Endothelial cell of umbilical vein (primary cell): Measurements from ENCODE around the gene ALKBH7. TPM values are rescaled to one million over a fixed set of nuclear protein-coding genes. Genes with fewer than 3 reads are reported as not detected.
"Not testable (repeated sequence)": the region's sequence is repeated elsewhere in the genome, so short reads cannot be mapped to it uniquely, and the experiment has no call there.

Experiments used
- BruUV-seq: library from RNA; stranded (reverse); fragments of 400-500 nt; replicated peaks from 2 replicates; lab custom pipeline; 2021; lab: Mats Ljungman, UMichigan
- CTCF ChIA-PET: fragments of 300-600, 350-600 bp; sonication (Branson Sonifier 250); formaldehyde crosslinking; loops from one replicate; lab custom pipeline; 2021; ENCODE audit warnings: antibody characterized with exemption, inconsistent platforms; lab: Charles Lee
- POLR2A ChIA-PET: fragments of 300-600, 350-600 bp; sonication (Branson Sonifier 250); formaldehyde crosslinking; loops from one replicate; lab custom pipeline; 2021; ENCODE audit warnings: antibody characterized with exemption, inconsistent platforms; lab: Charles Lee
- DNase-seq: peaks from one replicate; pipeline ENCODE4 v3.0.0-alpha.2; 2011; ENCODE audit warnings: low read depth, low spot score
- FAIRE-seq: peaks from 2 replicates; lab custom pipeline; 2011; peaks lifted over from hg19 to GRCh38; lab: Jason Lieb, UNC
- H2AFZ ChIP-seq: 2 replicates; pipeline ENCODE4 v1.6.0; 2012; ENCODE audit warnings: low read depth, low read length, control low read depth, inconsistent platforms
- H3K27ac ChIP-seq: 2 replicates; pipeline ENCODE4 v1.5.1; 2011; ENCODE audit warnings: low read depth, mild to moderate bottlenecking, control low read depth, low read length, moderate library complexity; ENCODE audit not compliant: insufficient read depth
- H3K27me3 ChIP-seq, 2 experiments: 2 replicates each; pipeline versions ENCODE4 v1.6.0 to v1.6.1; 2011; ENCODE audit warnings: low read length in 2 of 2, mixed read lengths in 1 of 2; ENCODE audit not compliant: control insufficient read depth in 2 of 2, insufficient read depth in 2 of 2
- H3K36me3 ChIP-seq, 2 experiments: 2 replicates in 1 of 2; 3 replicates in 1 of 2; pipeline ENCODE4 v1.5.1; 2011; ENCODE audit warnings: low read length in 2 of 2, mild to moderate bottlenecking in 1 of 2, moderate library complexity in 1 of 2; ENCODE audit not compliant: control insufficient read depth in 2 of 2, insufficient read depth in 2 of 2; ENCODE audit errors: extremely low read depth in 1 of 2
- H3K4me1 ChIP-seq: 3 replicates; pipeline ENCODE4 v1.5.1; 2011; ENCODE audit warnings: mild to moderate bottlenecking, low read length; ENCODE audit not compliant: control insufficient read depth, insufficient read depth; ENCODE audit errors: extremely low read depth
- H3K4me2 ChIP-seq: 2 replicates; pipeline ENCODE4 v1.6.1; 2011; ENCODE audit warnings: low read length, control low read depth, mixed read lengths; ENCODE audit not compliant: insufficient read depth
- H3K4me3 ChIP-seq, 3 experiments: fragments of 200-600 bp in 1 of 3; sonication (generic), shearing (Covaris generic) in 1 of 3; replicated peaks in 1 of 3; 2 replicates each; pipeline ENCODE4 v1.5.1; 2011 to 2016; ENCODE audit warnings: control low read depth in 3 of 3, low read length in 3 of 3, mild to moderate bottlenecking in 2 of 3, inconsistent platforms in 1 of 3, low read depth in 1 of 3, moderate library complexity in 1 of 3; ENCODE audit not compliant: insufficient read depth in 1 of 3
- H3K79me2 ChIP-seq: 2 replicates; pipeline ENCODE4 v1.6.0; 2012; ENCODE audit warnings: low read length, inconsistent platforms; ENCODE audit not compliant: control insufficient read depth, insufficient read depth
- H3K9ac ChIP-seq: replicated peaks from 2 replicates; pipeline ENCODE3; 2011; ENCODE audit warnings: low read length, control low read depth; ENCODE audit not compliant: insufficient read depth; ENCODE audit errors: extremely low read depth
- H3K9me1 ChIP-seq: replicated peaks from 3 replicates; pipeline ENCODE4 v1.6.0; 2011; ENCODE audit warnings: mild to moderate bottlenecking, low read length; ENCODE audit not compliant: control insufficient read depth, insufficient read depth; ENCODE audit errors: extremely low read depth
- H3K9me3 ChIP-seq: replicated peaks from 2 replicates; pipeline ENCODE4 v1.5.1; 2012; ENCODE audit warnings: low read length, inconsistent platforms; ENCODE audit not compliant: control insufficient read depth, insufficient read depth
- H4K20me1 ChIP-seq: replicated peaks from 2 replicates; pipeline ENCODE3; 2011; ENCODE audit warnings: mild to moderate bottlenecking, low read length; ENCODE audit not compliant: control insufficient read depth, insufficient read depth; ENCODE audit errors: extremely low read depth
- EZH2 ChIP-seq: IDR thresholded peaks from 2 replicates; pipeline ENCODE4 v1.6.1; 2012; ENCODE audit warnings: borderline replicate concordance, low read depth, mild to moderate bottlenecking, moderate library complexity, low read length, inconsistent platforms; ENCODE audit not compliant: severe bottlenecking
- FOS ChIP-seq: IDR thresholded peaks from 2 replicates; pipeline ENCODE4 v1.6.1; 2011; ENCODE audit warnings: mild to moderate bottlenecking, low read length, moderate library complexity, borderline replicate concordance; ENCODE audit not compliant: insufficient read depth
- GATA2 ChIP-seq: IDR thresholded peaks from 2 replicates; pipeline ENCODE4 v1.7.0; 2011; ENCODE audit warnings: low read depth, mild to moderate bottlenecking, moderate library complexity, mixed read lengths, low read length; ENCODE audit not compliant: insufficient read length, insufficient read depth
- JUN ChIP-seq: IDR thresholded peaks from 2 replicates; pipeline ENCODE4 v1.6.1; 2011; ENCODE audit warnings: borderline replicate concordance, low read depth; ENCODE audit not compliant: insufficient read length, insufficient read depth
- MYC ChIP-seq: IDR thresholded peaks from one replicate; pipeline ENCODE4 v1.6.1; 2011; ENCODE audit warnings: mild to moderate bottlenecking, low read depth, low read length
- POLR2A ChIP-seq: IDR thresholded peaks from 2 replicates; pipeline ENCODE4 v1.6.1; 2012; ENCODE audit warnings: low read depth, mild to moderate bottlenecking, control low read depth, low read length
- POLR2AphosphoS5 ChIP-seq: IDR thresholded peaks from 2 replicates; pipeline ENCODE4 v1.6.1; 2012; ENCODE audit warnings: low read depth, mild to moderate bottlenecking, control low read depth, low read length, moderate library complexity; ENCODE audit not compliant: insufficient read depth
- dilution Hi-C: fragments of 300-500 bp; cut with MboI; formaldehyde crosslinking; loops from one replicate; pipeline ENCODE4 v1.15.0; 2019; ENCODE audit warnings: low sequenced_read_pairs; ENCODE audit not compliant: extremely low pct_ligation_motif_present
- intact Hi-C: fragments of 100-400 bp; cut with micrococcal nuclease; formaldehyde crosslinking; loops from one replicate; pipeline ENCODE4 v1.10.0; 2022
- polyA plus RNA-seq, 4 experiments: library from polyadenylated mRNA; depleted of rRNA in 3 of 4; stranded (reverse) in 3 of 4; unstranded in 1 of 4; fragments of >200 nt; gene quantifications; 2 replicates each; pipeline versions ENCODE4 v1.2.1 to v1.2.3, GENCODE V29; 2011 to 2012; ENCODE audit warnings: missing spikeins in 1 of 4
- total RNA-seq: library from RNA; stranded (reverse); gene quantifications from 2 replicates; pipeline ENCODE4 v1.2.3, GENCODE V29; 2021
- TF ChIP-seq, protein P1 (sequence below): IDR thresholded peaks from 2 replicates; pipeline ENCODE4 v1.6.1; 2011; ENCODE audit not compliant: insufficient read depth, insufficient read length
- TF ChIP-seq, protein P2 (sequence below), 2 donors: IDR thresholded peaks; 1 replicate in 1 of 2; 2 replicates in 1 of 2; pipeline ENCODE4 v1.5.1; 2011; ENCODE audit warnings: low read length in 2 of 2, mild to moderate bottlenecking in 2 of 2, moderate library complexity in 2 of 2, control low read depth in 1 of 2, inconsistent platforms in 1 of 2, low read depth in 1 of 2; ENCODE audit not compliant: insufficient read depth in 1 of 2; ENCODE audit errors: extremely low read depth in 1 of 2

Gene ALKBH7
- total and polyA plus RNA-seq, 2 donors (not counting 3 experiments of a cell fraction or from before 2014, with no cell fraction given) = 48.8 to 59.4 TPM

DNA sequence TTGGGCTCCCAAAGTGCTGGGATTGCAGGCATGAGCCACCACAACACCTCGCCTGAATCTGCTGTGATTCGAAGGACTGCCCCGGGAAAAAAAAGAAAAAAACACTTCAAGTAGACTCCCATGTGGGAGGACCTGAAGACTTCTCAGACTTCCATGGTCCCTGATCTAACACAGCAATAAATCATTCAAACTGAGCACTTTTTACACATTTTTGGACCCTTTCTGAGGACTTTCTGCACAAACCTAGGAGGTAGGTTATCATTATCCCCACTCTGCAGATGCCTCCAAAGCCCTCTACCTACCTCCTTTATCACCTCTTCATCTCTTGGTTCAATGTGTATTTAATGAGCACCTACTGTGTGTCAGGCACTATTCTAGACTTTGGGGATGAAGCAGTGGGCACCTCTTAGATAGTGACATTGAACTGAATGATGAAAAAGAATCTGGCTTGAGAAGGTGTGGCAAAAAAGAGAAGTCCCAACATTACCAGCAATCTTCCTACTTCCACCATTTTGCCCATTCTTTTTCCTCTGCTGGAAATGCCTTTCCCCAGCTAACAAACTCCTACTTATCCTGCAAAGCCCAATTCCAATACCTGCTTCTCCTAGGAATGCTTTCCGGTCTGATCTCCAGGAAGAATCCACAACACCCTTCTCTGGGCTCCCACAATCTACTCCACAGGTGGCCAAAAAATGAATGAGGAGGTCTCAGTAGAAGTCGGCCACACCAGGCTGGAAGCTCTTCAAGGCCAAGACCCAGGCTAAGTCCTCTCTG is 12.8 kb upstream of the ALKBH7 start:
- FAIRE-seq (no peak), DNase-seq (no peak)
- H3K36me3 ChIP-seq = no peaks in the 10 kb centered on the region
- no peaks in the 10 kb centered on the region for H4K20me1 ChIP-seq
- peaks cover 7% of the 10 kb centered on the region for H3K4me1 ChIP-seq
- no peak overlapping the region for H3K9ac ChIP-seq
- dilution Hi-C loops = no loop called here
- intact Hi-C loops = no loop called here
- no peak overlapping the region for H3K4me3 ChIP-seq
- H3K27me3 ChIP-seq = no peaks in the 10 kb centered on the region
- H3K9me3 ChIP-seq = no peaks in the 10 kb centered on the region
- no peak overlapping the region for H3K27ac ChIP-seq
- no peak overlapping the region for H3K4me2 ChIP-seq
- no peak overlapping the region for H2AFZ ChIP-seq
- TF ChIP-seq GATA2 = no peak
- TF ChIP-seq, protein P1, sequence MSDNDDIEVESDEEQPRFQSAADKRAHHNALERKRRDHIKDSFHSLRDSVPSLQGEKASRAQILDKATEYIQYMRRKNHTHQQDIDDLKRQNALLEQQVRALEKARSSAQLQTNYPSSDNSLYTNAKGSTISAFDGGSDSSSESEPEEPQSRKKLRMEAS = no peak
- TF ChIP-seq, protein P2, sequence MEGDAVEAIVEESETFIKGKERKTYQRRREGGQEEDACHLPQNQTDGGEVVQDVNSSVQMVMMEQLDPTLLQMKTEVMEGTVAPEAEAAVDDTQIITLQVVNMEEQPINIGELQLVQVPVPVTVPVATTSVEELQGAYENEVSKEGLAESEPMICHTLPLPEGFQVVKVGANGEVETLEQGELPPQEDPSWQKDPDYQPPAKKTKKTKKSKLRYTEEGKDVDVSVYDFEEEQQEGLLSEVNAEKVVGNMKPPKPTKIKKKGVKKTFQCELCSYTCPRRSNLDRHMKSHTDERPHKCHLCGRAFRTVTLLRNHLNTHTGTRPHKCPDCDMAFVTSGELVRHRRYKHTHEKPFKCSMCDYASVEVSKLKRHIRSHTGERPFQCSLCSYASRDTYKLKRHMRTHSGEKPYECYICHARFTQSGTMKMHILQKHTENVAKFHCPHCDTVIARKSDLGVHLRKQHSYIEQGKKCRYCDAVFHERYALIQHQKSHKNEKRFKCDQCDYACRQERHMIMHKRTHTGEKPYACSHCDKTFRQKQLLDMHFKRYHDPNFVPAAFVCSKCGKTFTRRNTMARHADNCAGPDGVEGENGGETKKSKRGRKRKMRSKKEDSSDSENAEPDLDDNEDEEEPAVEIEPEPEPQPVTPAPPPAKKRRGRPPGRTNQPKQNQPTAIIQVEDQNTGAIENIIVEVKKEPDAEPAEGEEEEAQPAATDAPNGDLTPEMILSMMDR (IDR thresholded peaks at IDR 0.05; ENCODE audit: extremely low read depth in 1 of 2, insufficient read depth in 1 of 2, low read depth in 1 of 2, low read length in 2 of 2) = no peak
- TF ChIP-seq POLR2A = no peak
- TF ChIP-seq FOS = no peak
- no peak for TF ChIP-seq EZH2
- TF ChIP-seq JUN = no peak
- no peak for TF ChIP-seq MYC
- TF ChIP-seq POLR2AphosphoS5 = no peak
- no TSS peak for BruUV-seq
- H3K9me1 ChIP-seq = no peaks in the 10 kb centered on the region
- ChIA-PET CTCF (no interaction called here), POLR2A (no interaction called here)
- H3K79me2 ChIP-seq = peaks cover 13% of the 10 kb centered on the region

DNA sequence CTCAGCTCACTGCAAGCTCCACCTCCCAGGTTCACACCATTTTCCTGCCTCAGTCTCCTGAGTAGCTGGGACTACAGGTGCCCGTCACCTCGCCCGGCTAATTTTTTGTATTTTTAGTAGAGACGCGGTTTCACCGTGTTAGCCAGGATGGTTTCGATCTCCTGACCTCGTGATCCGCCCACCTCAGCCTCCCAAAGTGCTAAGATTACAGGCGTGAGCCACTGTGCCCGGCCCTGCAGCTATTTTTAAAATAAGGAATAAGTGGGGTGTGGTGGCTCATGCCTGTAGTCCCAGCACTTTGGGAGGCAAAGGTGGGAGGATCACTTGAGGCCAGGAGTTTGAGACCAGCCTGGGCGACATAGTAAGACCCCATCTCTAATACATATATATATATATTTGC is 12.1 kb upstream of the ALKBH7 start:
- H2AFZ ChIP-seq, H3K27ac ChIP-seq, H3K4me2 ChIP-seq, H3K9ac ChIP-seq, DNase-seq, H3K36me3 ChIP-seq, intact Hi-C loops, FAIRE-seq, H3K4me3 ChIP-seq, H3K9me3 ChIP-seq, H3K4me1 ChIP-seq, H3K9me1 ChIP-seq, dilution Hi-C loops, H4K20me1 ChIP-seq, H3K27me3 ChIP-seq, BruUV-seq: not testable (repeated sequence)
- POLR2A ChIA-PET = interaction anchor here (3.4 kb wide), 1 partner anchor 12 kb away, joined by 16 read pairs; the partner anchor contains the start of gene ALKBH7
- CTCF ChIA-PET = interaction anchor here (0.7 kb wide), 1 partner anchor 141 kb away, joined by 3 read pairs; no protein-coding TSS in a partner anchor
- H3K79me2 ChIP-seq = peaks cover 13% of the 10 kb centered on the region
